HepG2 (cell line): ENCODE results near the gene MZF1. TPM values are rescaled to one million over a fixed set of nuclear protein-coding genes. Genes with fewer than 3 reads are reported as not detected.
A peak's percentile ranks its signal among the peaks of the same experiment; 100 is the strongest.

ENCODE experiments used
- BRCA1 ChIP-seq: sonication (generic); formaldehyde crosslinking; IDR thresholded peaks from 2 replicates; pipeline ENCODE4 v1.4.0; 2020; ENCODE audit warnings: missing genetic modification reagents
- ISL2 ChIP-seq: sonication (generic); formaldehyde crosslinking; IDR thresholded peaks from 2 replicates; pipeline ENCODE4 v1.5.0; 2020; ENCODE audit warnings: missing genetic modification reagents
- MTF1 ChIP-seq: sonication (generic); formaldehyde crosslinking; IDR thresholded peaks from 2 replicates; pipeline ENCODE4 v1.5.0; 2020; ENCODE audit warnings: missing genetic modification reagents
- MZF1 ChIP-seq: sonication (generic); formaldehyde crosslinking; IDR thresholded peaks from 2 replicates; pipeline ENCODE4 v1.8.1; 2023; ENCODE audit warnings: mild to moderate bottlenecking, missing genetic modification reagents, borderline replicate concordance
- NFRKB ChIP-seq: fragments of 450-650 bp; IDR thresholded peaks from 2 replicates; pipeline ENCODE4 v1.6.1; 2017
- POLR2AphosphoS2 ChIP-seq: IDR thresholded peaks from 2 replicates; pipeline ENCODE4 v1.6.1; 2011; ENCODE audit warnings: low read depth, low read length, improper control_type of control experiment
- PRPF4 ChIP-seq: fragments of 200-400 bp; formaldehyde crosslinking; IDR thresholded peaks from 2 replicates; pipeline ENCODE4 v1.6.1; 2016; ENCODE audit warnings: low read length, low read depth; ENCODE audit not compliant: poor library complexity, severe bottlenecking
- SMAD1 ChIP-seq: sonication (generic); formaldehyde crosslinking; IDR thresholded peaks from 2 replicates; pipeline ENCODE4 v1.4.0; 2020; ENCODE audit warnings: missing genetic modification reagents, low read depth, mild to moderate bottlenecking, borderline replicate concordance
- SRF ChIP-seq: IDR thresholded peaks from 2 replicates; pipeline ENCODE4 v1.6.1; 2011; ENCODE audit warnings: mild to moderate bottlenecking, low read depth, low read length, moderate library complexity
- SRSF4 ChIP-seq: fragments of 200-400 bp; formaldehyde crosslinking; IDR thresholded peaks from one replicate; pipeline ENCODE4 v1.6.1; 2018; ENCODE audit warnings: mild to moderate bottlenecking, low read depth, low read length, moderate library complexity; ENCODE audit not compliant: poor library complexity, severe bottlenecking
- ZMYM4 ChIP-seq: sonication (generic); formaldehyde crosslinking; IDR thresholded peaks from 2 replicates; pipeline ENCODE4 v1.8.1; 2023; ENCODE audit warnings: mild to moderate bottlenecking, missing genetic modification reagents
- ZNF777 ChIP-seq: sonication (generic); formaldehyde crosslinking; IDR thresholded peaks from 2 replicates; pipeline ENCODE4 v1.4.0; 2020; ENCODE audit warnings: missing genetic modification reagents
- polyA plus RNA-seq, 8 experiments: library from polyadenylated mRNA; depleted of rRNA in 3 of 8; stranded (reverse) in 7 of 8; unstranded in 1 of 8; fragments of >200 nt; fragmentation: Illumina TruSeq in 4 of 8; extraction: Trizol in 4 of 8; gene quantifications; 2 replicates each; pipeline versions ENCODE4 v1.2.1 to v1.2.3, GENCODE V29; 2011 to 2016; ENCODE audit warnings: low read depth in 4 of 8, missing spikeins in 1 of 8, mixed read lengths in 1 of 8; ENCODE audit not compliant: insufficient read depth in 1 of 8
- total RNA-seq, 5 experiments: library from RNA; depleted of rRNA; stranded (reverse); fragments of >200 nt; fragmentation: Illumina TruSeq; extraction: Trizol; gene quantifications; 2 replicates each; pipeline ENCODE4 v1.2.3, GENCODE V29; 2016; ENCODE audit warnings: low read depth in 1 of 5
- TF ChIP-seq, protein P1 (sequence below): sonication (generic); formaldehyde crosslinking; IDR thresholded peaks from 2 replicates; pipeline ENCODE4 v1.8.0; 2022; ENCODE audit warnings: mild to moderate bottlenecking, missing genetic modification reagents, moderate library complexity
- TF ChIP-seq, protein P2 (sequence below): sonication (generic); formaldehyde crosslinking; IDR thresholded peaks from 2 replicates; pipeline ENCODE4 v1.5.0; 2020; ENCODE audit warnings: mild to moderate bottlenecking, missing genetic modification reagents, borderline replicate concordance
- TF ChIP-seq, protein P3 (sequence below): sonication (generic); formaldehyde crosslinking; IDR thresholded peaks from 2 replicates; pipeline ENCODE4 v1.8.0; 2022; ENCODE audit warnings: missing genetic modification reagents, mild to moderate bottlenecking, moderate library complexity, borderline replicate concordance

MZF1 gene
- total and polyA plus RNA-seq, 2 of the 13 experiments (the other 11 are each of a cell fraction or from before 2014, with no cell fraction given), result 3.1 to 8.1 TPM

DNA sequence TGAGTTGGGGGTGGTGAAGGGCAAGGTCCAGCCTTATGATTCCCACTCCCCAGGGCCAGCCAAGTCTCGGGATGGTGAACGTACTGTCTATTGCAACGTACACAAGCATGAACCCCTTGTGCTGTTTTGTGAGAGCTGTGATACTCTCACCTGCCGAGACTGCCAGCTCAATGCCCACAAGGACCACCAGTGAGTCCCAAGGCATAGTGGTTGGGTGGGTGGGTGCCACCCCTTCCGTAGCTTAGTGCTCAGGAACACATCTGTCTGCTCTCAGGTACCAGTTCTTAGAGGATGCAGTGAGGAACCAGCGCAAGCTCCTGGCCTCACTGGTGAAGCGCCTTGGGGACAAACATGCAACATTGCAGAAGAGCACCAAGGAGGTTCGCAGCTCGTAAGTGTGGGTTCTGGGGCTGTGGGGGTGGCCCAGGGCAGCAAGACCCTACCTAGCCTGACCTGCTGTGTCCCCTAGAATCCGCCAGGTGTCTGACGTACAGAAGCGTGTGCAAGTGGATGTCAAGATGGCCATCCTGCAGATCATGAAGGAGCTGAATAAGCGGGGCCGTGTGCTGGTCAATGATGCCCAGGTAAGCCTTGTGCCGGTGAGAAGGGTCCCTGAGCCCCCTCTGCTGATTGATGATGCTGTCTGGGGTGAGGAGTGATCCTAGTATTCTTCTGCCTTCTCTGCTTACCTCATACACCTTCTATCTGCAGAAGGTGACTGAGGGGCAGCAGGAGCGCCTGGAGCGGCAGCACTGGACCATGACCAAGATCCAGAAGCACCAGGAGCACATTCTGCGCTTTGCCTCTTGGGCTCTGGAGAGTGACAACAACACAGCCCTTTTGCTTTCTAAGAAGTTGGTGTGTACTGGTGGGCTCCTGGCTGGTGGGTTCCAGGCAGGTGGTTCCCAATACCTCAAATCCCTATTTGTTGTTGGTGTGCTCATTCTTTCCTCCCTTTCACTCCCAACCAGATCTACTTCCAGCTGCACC lies 25.5 kb downstream of the MZF1 start (continued):
- TF ChIP-seq, protein P1, sequence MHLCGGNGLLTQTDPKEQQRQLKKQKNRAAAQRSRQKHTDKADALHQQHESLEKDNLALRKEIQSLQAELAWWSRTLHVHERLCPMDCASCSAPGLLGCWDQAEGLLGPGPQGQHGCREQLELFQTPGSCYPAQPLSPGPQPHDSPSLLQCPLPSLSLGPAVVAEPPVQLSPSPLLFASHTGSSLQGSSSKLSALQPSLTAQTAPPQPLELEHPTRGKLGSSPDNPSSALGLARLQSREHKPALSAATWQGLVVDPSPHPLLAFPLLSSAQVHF (CRISPR knock-in tag), result no peak
- TF ChIP-seq NFRKB (no peak), SRSF4 (no peak), PRPF4 (no peak), BRCA1 (CRISPR knock-in tag) (no peak), MTF1 (CRISPR knock-in tag) (no peak), ZNF777 (no peak), ZMYM4 (CRISPR knock-in tag) (no peak), POLR2AphosphoS2 (0 out of 2 replicates have a peak, but pooled peaks have one; percentile 48), ISL2 (CRISPR knock-in tag) (no peak), MZF1 (CRISPR knock-in tag) (no peak), SRF (no peak), SMAD1 (CRISPR knock-in tag) (no peak)
- TF ChIP-seq, protein P2, sequence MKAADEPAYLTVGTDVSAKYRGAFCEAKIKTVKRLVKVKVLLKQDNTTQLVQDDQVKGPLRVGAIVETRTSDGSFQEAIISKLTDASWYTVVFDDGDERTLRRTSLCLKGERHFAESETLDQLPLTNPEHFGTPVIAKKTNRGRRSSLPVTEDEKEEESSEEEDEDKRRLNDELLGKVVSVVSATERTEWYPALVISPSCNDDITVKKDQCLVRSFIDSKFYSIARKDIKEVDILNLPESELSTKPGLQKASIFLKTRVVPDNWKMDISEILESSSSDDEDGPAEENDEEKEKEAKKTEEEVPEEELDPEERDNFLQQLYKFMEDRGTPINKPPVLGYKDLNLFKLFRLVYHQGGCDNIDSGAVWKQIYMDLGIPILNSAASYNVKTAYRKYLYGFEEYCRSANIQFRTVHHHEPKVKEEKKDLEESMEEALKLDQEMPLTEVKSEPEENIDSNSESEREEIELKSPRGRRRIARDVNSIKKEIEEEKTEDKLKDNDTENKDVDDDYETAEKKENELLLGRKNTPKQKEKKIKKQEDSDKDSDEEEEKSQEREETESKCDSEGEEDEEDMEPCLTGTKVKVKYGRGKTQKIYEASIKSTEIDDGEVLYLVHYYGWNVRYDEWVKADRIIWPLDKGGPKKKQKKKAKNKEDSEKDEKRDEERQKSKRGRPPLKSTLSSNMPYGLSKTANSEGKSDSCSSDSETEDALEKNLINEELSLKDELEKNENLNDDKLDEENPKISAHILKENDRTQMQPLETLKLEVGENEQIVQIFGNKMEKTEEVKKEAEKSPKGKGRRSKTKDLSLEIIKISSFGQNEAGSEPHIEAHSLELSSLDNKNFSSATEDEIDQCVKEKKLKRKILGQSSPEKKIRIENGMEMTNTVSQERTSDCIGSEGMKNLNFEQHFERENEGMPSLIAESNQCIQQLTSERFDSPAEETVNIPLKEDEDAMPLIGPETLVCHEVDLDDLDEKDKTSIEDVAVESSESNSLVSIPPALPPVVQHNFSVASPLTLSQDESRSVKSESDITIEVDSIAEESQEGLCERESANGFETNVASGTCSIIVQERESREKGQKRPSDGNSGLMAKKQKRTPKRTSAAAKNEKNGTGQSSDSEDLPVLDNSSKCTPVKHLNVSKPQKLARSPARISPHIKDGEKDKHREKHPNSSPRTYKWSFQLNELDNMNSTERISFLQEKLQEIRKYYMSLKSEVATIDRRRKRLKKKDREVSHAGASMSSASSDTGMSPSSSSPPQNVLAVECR (CRISPR knock-in tag), result peak; percentile 18; the same call in 1 of the 2 replicates
- TF ChIP-seq, protein P3, sequence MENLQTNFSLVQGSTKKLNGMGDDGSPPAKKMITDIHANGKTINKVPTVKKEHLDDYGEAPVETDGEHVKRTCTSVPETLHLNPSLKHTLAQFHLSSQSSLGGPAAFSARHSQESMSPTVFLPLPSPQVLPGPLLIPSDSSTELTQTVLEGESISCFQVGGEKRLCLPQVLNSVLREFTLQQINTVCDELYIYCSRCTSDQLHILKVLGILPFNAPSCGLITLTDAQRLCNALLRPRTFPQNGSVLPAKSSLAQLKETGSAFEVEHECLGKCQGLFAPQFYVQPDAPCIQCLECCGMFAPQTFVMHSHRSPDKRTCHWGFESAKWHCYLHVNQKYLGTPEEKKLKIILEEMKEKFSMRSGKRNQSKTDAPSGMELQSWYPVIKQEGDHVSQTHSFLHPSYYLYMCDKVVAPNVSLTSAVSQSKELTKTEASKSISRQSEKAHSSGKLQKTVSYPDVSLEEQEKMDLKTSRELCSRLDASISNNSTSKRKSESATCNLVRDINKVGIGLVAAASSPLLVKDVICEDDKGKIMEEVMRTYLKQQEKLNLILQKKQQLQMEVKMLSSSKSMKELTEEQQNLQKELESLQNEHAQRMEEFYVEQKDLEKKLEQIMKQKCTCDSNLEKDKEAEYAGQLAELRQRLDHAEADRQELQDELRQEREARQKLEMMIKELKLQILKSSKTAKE (CRISPR knock-in tag), result no peak
